ENCODE results near the gene CCR8.
"Not testable (repeated sequence)": the region's sequence is repeated elsewhere in the genome, so short reads cannot be mapped to it uniquely, and the experiment has no call there.

CCR8 gene

DNA sequence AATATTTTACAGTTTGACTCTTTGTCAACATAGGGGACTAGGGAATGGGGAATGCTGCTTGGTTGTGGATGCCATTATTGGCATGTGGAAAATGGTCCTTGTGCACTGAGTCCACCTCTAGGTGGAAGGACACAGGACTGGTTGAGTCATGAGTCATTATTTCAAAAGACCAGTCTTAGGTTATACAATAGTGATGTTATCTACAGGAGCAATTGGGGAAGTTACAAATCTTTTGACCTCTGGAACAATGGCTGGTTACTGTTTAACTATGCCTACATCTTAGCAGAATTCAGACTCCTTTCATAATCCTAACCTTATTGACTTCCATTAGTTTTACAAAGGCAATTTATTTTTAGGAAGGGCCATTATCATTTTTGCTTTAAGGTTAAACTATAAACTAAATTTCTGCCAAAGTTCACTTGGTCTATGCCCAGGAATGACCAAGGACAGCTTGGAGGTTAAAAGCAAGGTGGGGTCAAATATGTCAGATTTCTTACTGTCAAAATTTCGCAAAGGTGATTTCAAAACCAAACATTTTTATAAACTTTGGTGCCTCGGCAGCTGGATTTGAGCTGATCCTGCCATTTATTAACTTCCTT, 11.8 kb upstream of the CCR8 start:
- DNase-seq = no peak

DNA sequence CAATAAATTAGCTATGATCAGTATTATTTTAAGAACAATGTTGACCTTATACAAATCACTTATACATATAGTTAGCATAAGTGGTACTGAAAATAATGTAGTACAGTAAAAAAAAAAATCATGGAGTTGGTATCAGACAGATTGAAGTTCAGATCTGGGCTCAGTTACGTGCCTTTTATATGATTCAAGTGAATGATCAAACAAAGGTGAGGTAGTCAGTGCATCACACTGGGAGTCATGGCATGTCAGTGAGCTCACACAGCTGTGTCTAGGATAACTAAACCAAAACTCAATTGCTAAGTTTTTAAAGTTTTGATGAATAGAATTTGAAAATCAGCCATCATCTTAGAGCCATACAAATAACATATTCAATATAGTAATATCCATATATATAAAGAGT, 11.2 kb upstream of the CCR8 start:
- no peak for DNase-seq

DNA sequence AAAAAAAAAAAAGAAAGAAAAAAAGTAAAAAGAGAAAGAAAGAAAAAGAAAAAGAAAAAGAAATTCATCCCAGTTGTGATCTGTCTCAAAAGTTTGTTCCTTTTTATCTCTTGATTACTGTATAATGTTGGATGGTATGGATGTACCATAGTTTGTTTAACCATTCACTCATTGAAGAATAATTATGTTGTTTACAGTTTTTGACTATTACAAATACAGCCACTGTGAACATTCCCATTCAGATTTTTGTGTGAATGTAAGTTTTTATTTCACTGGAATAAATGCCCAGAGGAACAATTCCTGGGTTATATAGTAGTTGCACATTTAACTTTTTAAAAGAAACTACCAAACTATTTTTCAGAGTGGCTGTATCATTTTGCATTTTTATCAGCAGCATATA, 10.3 kb upstream of the CCR8 start:
- no peak for DNase-seq

DNA sequence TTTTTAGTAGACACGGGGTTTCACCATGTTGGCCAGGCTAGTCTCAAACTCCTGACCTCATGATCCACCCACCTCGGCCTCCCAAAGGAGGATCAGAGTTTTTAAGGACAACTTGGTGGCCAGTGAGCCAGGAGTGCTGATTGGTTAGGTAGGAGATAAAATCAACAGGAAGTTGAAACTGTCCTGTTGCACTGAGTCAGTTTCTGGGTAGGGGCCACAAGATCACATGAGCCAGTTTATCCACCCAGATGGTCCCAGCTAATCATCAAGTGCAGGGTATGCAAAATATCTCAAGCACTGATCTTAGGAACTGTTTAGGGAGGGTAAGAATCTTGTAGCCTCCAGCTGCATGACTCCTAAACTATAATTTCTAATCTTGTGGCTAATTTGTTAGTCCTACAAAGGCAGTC, 7.9 kb upstream of the CCR8 start:
- DNase-seq = not testable (repeated sequence)

DNA sequence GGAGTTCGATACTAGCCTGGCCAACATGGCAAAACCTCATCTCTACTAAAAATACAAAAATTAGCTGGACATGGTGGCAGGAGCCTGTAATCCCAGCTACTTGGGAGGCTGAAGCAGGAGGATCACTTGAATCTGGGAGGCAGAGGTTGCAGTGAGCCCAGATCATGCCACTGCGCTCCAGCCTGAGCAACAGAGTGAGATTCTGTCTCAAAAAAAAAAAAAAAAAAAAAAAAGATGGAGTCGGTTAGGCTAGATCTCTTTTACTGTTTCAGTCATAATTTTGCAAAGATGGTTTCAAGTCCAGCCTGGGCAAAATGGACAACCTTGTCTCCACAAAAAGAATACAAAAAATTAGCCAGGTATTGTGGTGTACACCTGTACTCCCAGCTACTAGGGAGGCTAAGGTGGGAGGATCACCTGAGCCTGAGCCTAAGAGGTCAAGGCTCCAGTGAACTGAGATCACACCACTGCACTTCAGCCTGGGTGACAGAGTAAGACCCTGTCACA, 7.2 kb upstream of the CCR8 start:
- not testable (repeated sequence) for DNase-seq

DNA sequence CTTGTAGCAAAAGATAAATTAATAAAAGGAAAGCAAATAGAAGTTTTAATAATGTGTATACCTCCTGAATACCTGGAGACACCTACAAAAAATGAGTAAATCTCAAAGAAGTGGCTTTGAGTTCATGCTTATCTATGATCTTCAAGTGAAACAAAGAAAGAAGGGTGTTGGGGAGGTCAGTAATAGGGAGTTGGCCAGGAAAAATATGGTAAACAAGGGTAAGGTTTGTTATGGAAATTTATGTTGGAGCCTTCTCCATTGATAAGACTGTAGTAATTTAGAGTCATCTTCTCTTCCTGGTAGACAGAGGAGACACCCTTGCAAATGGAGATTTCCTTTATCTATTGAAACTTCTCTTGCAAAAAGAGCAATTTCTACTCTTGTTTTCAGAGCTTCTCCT, 6.6 kb upstream of the CCR8 start:
- DNase-seq = no peak

DNA sequence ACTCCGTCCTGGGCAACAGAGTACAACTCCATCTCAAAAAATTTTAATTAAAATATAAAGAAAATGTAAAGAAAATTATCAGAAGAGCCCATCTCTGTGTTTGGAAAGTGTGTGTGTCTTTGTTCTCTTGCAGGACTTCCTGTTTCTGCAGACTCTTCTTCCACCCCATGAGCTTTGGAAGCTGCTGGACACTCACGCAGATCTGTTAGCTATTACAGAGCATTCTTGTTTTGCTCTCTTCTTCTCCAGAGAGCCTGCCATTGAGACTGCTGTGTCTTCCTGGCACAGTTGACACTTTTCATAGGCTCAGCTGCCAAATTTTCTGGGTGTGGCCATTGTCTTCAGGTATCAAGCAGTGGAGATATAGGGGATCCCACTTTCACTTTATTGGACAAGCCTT, 6.0 kb upstream of the CCR8 start:
- DNase-seq = no peak

DNA sequence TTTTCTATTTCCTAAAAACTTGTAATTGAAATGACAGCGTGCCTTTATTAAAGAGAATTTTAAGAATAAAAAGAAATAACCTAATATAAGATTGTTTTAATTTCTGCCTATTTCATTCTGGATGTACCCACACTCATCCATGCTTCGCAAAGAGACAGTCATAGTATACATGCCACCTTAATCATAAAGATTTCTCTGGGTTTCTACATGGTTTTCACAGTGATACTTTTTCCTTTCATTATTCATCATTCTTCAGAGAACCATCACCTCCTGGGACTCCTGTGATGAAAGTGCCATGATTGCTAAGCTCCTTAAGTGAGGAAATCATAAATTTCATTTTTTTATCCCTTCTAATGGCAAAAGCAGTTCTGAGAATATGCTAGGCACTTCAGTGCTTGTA, 4.3 kb upstream of the CCR8 start:
- DNase-seq = no peak

DNA sequence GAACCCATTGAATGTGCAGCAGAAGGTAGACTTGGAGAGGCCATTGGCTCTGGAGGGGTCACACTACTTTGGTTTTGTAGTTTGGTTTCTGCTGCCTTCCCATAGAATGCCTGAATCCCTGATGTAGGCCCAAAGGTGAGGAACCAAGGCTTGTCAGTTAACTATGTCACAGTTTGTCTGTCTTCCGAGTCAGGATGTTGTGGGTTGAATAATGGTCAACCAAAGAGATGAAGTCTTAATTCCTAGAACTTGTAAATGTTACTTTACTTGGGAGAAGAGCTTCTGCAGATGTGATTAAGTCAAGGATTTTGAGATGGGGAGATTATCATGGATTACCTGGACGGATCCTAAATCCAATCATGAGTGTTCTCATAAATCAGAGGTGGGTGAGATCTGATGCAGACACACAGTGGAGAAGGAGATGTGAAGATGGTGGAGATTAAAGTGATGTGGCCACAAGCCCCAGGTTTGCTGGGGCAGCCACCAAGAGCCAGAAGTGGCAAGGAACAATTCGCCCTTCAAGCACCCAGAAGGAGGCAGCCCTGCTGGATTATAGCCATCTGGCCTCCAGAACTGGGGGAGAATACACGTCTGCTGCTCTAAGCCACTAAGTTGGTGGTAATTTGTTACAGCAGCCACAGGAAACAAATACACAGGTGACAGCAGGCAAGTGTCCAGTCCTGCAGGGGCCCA, 2.3 kb upstream of the CCR8 start:
- DNase-seq = no peak

DNA sequence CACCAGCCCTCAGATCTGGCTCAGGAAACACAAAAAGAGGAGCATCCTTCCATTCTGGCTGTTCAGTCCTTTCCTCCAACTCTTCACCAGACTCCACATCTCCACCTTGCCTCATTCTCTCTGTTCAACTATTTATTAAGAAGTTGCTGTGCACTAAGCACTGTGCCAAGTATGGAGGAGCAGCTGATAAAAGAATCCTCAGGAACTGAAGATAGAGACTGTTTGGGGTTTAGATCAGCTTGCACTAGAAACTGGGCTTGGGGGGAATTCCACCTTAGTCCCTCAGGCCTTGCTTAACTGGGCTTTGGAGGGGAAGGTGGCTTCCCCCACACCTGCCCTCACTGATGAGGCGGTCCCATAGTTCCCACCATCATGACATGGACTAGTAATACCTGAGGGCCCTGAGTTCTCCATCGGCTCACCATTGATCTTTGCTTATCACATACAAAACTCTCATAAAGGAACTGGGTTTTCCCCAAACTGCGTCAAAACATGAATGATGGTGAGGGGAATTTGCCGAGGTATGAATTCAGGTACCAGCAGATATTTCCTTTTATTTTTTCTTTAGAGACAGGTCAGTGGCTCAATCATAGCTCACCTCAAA, 1.7 kb upstream of the CCR8 start:
- DNase-seq = peak; percentile 53

DNA sequence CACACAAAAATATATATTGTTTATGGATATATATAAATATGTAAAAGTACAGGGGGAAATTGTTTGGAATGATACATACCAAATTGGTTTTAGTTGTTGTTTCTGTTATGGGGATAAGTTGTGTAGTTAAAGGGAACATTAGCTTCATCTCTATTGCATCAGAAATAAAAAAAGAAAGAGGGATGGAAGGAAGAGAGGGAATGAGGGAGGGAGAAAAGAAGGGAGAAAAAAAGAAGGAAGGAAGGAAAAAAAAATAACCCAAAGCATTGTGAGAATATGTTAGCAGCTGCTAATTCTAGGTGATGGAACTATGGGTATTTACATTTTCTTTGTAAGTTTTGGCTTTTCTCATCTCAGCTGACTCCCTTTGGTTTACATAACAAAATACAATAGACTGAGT, 1.3 kb downstream of the CCR8 start:
- DNase-seq = no peak

DNA sequence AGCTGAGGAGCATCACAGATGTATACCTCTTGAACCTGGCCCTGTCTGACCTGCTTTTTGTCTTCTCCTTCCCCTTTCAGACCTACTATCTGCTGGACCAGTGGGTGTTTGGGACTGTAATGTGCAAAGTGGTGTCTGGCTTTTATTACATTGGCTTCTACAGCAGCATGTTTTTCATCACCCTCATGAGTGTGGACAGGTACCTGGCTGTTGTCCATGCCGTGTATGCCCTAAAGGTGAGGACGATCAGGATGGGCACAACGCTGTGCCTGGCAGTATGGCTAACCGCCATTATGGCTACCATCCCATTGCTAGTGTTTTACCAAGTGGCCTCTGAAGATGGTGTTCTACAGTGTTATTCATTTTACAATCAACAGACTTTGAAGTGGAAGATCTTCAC, 3.0 kb downstream of the CCR8 start:
- no peak for DNase-seq

DNA sequence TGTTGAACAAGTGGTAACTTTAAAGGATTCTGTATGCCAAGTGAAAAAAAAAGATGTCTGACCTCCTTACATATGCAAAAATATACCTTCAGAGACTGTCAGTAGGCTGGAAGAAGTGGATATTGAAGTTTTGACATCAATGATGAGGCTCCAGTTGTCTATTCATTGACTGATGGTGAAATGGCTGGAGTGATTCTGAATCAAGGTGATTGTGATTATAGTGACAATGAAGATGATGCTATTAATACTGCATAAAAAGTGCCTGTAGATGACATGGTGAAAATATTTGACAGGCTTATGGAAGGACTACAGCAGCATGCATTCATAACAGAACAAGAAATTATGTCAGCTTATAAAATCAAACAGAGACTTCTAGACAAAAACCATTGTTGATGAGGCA, 4.1 kb downstream of the CCR8 start:
- no peak for DNase-seq

DNA sequence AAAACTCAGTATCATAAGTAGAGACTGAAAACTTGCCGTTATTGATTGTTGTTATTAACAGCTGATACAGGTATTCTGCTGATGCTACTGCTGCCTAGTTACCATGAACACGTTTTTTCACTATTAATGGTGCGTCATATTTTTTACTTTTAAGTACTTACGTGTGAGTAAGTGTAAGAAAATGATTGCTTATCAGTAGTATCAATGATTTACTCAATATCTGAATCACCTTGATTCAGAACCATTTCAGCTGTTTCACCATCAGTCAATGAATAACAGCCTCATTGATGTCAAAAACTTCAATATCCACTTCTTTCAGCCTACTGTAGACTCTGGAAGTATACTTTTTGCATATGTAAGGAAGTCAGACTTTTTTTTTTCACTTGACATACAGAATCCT, 4.7 kb downstream of the CCR8 start:
- DNase-seq = no peak

DNA sequence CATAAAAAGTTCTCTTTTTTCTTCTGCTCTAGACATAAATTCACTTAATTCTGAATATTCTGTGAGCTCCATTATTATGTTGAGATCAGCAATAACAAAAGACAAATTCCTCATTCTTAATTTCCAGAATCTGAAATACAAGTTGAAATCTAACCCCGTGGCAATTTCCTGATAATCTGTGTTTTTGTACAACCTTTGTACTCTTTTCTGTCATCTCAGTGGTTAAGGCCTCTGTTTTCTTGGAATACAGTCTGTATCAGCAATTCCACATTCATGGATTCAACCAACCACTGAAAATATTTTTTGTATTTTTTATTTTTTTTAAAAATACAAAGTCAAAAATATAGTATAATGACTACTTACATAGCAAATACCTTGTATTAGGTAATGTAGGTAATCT, 8.7 kb downstream of the CCR8 start:
- DNase-seq = no peak

DNA sequence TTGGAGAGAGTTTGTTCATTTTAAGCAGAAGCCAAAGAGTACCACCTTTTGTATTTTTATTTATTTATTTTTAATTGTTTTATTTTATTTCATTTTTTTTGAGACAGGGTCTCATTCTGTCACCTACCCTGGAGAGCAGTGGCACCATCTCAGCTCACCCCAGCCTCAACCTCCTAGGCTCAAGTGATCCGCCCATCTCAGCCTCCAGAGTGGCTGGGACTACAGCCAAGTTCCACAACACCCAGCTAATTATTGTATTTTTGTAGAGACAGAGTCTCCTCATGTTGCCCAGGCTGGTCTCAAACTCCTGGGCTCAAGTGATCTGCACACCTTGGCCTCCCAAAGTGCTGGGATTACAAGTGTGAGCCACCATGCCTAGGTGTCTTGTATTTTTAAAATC, 9.6 kb downstream of the CCR8 start:
- DNase-seq = no peak

DNA sequence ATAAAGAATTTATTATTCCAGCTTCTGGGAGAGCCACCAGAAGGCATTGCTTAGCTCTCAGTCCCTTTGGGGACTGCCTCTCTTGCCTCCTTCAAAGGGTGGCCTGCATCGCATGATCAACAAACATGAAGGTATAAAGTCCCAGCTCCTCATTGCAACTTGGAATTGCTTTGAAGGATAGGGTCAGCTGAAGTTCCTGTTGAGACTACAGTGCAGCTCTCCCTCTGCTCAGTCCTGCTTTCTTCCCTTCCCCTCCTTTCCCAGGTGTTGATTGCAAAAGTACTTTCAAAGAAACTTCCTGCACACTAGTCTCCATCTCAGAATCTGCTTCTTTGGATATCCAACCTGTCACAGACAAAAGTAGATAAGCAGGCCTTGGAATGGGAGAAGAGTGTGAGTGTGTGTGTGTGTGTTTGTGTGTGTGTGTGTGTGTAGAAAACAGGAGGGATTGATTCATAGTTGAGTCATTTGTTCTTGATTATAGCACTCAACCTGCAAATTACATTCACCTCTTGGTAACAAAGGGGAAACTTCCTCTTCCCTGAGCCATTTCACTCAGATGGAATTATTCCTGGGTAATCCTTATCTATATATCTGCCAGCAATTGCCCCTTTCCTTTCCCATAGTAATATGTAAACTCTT, 13.7 kb downstream of the CCR8 start:
- no peak for DNase-seq

DNA sequence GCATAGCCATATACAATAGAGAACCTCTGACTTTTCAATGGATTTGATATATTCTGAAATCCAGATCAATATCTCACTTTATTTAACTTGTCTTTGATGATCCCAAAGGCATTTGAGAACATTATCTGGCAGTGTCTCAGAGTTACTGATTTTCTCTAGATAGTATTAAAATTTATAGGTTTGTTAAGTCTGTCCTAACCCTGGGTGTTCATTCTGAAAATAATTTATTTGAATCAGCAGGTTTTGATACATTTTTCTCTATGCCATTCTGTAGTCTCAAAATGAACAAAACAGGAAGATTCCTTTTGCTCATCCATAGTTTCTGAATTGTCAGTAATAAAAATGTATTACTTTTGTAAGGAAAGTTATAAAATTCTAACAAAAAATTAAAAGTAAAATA, 14.3 kb downstream of the CCR8 start:
- DNase-seq = no peak

DNA sequence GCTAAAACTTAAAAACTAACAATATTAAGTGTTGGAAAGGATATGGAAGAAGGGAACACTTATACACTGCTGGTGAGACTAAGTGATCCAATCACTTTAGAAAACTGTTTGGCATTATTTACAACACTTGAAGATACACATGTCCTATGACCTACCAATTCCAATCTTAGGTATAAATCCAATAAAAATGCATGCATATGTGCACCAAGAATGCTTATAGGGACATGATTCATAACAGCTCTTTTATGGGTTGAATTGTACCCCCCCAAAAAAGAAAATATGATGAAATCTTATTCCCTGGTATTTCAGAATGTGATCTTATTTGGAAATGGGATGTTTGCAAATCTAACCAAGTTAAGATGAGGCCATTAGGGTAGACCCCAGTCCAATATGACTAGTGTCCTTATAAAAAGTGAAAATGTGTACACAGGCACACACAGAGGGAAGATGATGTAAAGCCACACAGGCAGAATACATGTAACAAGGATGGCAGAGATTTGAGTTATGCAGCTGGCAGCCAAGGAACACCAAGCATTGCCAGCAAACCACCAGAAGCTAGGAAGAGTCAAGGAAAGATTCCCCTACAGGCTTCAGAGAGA, 15.3 kb downstream of the CCR8 start:
- no peak for DNase-seq

DNA sequence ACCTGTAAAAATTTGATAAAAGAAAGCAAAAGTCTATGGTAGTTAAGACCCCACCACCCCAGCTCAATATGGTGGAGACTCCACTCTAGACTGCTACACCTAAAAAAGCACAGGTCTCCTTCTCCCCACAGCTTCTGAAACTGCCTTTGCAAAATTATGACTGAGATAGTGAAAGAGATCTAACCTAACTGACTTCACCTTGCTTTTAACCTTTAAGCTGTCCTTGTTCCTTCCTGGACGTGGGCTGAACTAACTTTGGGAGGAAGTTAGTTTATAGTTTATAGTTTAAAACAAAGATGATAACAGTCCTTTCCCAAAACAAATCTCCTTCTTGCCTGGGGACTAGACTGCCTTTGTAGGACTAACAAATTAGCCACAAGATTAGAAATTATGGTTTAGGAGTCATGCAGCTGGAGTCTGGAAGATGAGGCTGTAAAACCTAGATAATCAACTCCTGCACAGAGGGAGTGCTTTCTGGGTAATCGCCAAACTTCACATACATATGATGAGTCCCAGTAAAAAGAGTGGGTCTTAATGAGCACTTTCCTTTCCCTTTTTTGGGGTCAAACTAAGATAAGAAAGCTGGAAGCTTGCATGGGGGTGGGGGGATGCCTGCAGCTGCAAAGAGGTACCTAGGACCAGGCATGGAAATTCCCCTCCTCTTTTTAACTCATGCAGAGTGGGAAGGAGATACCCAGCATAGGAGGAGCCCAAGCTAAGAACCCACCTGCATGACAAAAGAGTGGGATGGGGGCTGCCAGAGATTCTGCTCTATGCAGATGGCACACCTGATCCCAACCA, 17.5 kb downstream of the CCR8 start:
- DNase-seq = no peak

DNA sequence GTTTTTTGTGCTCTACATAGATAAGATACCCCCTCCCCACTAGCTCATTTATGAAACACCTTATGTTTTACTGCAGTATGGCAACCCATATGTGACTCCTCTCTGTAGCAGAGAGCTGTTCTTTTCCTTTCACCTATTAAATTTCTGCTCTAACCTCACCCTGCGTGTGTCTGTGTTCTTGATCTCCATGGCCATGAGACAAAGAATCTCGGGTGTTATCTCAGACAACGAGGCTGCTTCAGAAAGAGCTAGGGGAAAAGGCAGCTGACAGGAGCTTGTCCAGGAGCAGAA, 18.0 kb downstream of the CCR8 start:
- no peak for DNase-seq

DNA sequence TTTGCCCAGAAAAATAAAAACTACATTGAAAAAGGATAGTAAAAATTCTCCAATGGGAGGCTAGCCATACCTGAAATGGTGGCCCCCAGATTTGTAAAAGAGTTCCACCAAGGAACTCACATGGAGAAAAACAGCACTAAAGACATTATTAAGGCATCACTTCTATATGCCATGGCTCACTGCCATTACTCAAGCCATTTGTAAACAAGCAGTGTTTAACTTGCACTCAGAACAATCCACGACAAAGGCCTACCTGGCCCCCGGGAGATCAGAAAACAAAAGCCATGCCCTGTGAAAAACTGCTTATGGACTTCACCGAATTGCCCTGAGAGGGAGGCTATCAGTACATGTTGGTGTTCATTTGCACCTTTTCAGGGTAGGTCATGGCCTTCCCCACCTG, 19.6 kb downstream of the CCR8 start:
- no peak for DNase-seq

DNA sequence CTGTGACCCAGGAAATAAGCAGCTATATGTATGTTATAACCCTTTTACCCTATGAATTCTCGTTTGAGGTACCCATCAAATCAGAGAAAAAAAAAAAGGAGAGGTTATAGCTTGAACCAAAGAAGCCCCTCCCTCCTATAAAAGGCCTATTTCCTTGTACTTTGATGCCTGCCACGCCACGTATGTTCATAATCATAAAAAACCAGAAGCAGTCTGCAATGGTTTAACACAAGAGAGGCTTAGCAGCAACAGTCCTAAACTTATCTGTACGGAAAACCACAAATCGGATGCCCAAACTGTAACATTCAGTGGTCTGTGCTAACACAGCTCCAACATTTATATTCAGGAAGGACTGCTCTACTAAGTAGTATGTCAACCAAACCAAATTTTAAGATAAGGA, 21.2 kb downstream of the CCR8 start:
- no peak for DNase-seq
